ENCODE results near the gene GPC6.

The GPC6 gene

DNA sequence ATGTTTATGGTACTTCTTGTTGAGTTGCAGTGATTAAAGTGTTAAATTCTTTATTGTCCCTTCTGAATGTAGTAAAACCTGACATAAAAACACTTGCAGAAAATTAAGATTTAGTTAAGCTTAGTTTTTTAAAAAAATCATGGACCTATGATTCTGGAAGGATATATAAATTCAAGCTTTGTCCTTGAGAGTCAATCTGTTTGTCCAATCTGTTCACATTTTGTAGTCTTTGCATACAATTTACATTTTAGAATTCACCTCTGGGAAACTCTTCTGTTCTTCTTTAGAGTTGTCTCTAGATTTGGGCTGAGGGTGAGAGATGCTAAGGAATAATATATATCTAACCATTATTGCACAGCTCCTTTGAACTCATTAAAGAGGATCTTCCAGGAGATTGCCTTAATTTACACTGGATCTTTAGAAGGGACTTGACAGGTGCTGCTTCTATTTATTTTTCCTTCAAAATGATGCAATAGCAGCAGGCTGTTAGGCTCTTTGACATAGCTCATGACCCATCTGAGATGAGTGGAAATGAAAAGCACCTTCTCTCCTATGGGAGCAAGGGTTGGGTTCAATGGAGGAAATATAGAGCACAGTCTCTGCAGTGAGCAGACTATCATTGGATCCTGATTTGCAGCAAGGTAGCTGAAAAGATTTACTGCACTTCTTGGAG, 433.9 kb downstream of the GPC6 start:
- H3K79me2 ChIP-seq (ENCODE audit: insufficient read depth, low read length): no peaks in the 10 kb centered on the region
- no peak overlapping the region for H3K27ac ChIP-seq (ENCODE audit: low read depth, low read length)
- no peaks in the 10 kb centered on the region for H3K9me2 ChIP-seq (replicated peaks; ENCODE audit: insufficient read depth, low read length)
- H2AFZ ChIP-seq (ENCODE audit: low read depth, low read length, severe bottlenecking): no peak overlapping the region
- H3K4me2 ChIP-seq (ENCODE audit: low read depth, low read length, poor library complexity, severe bottlenecking): no peak overlapping the region
- no peaks in the 10 kb centered on the region for H3K27me3 ChIP-seq (ENCODE audit: low read length)
- H3K4me3 ChIP-seq (ENCODE audit: insufficient read depth, low read length, poor library complexity, severe bottlenecking): no peak overlapping the region
- TF ChIP-seq EZH2phosphoT487 (conservative IDR thresholded peaks at IDR 0.05; ENCODE audit: low read length) (no peak), CTCF (IDR thresholded peaks at IDR 0.05; ENCODE audit: insufficient read depth, low read length, poor library complexity, severe bottlenecking) (no peak)
- no peaks in the 10 kb centered on the region for H3K9me3 ChIP-seq (ENCODE audit: insufficient read depth, low read length)
- H3K9ac ChIP-seq (ENCODE audit: low read length): no peak overlapping the region
- H3F3A ChIP-seq (ENCODE audit: insufficient read depth): no peaks in the 10 kb centered on the region
- H3K36me3 ChIP-seq (ENCODE audit: low read length): no peaks in the 10 kb centered on the region
- H4K20me1 ChIP-seq (ENCODE audit: low read depth, low read length): no peaks in the 10 kb centered on the region

GRCh38 chr13:93670866-93671265, 444.3 kb downstream of the GPC6 start:
- H3K36me3 ChIP-seq (ENCODE audit: low read length): no peaks in the 10 kb centered on the region
- no peak overlapping the region for H2AFZ ChIP-seq (ENCODE audit: low read depth, low read length, severe bottlenecking)
- H3K9me3 ChIP-seq (ENCODE audit: insufficient read depth, low read length): no peaks in the 10 kb centered on the region
- no peak for TF ChIP-seq CTCF (IDR thresholded peaks at IDR 0.05; ENCODE audit: insufficient read depth, low read length, poor library complexity, severe bottlenecking)
- TF ChIP-seq EZH2phosphoT487 (conservative IDR thresholded peaks at IDR 0.05; ENCODE audit: low read length): no peak
- H3K4me2 ChIP-seq (ENCODE audit: low read depth, low read length, poor library complexity, severe bottlenecking): no peak overlapping the region
- no peak overlapping the region for H3K4me3 ChIP-seq (ENCODE audit: insufficient read depth, low read length, poor library complexity, severe bottlenecking)
- no peaks in the 10 kb centered on the region for H3K9me2 ChIP-seq (replicated peaks; ENCODE audit: insufficient read depth, low read length)
- H4K20me1 ChIP-seq (ENCODE audit: low read depth, low read length): no peaks in the 10 kb centered on the region
- H3F3A ChIP-seq (ENCODE audit: insufficient read depth): no peaks in the 10 kb centered on the region
- no peak overlapping the region for H3K9ac ChIP-seq (ENCODE audit: low read length)
- no peaks in the 10 kb centered on the region for H3K79me2 ChIP-seq (ENCODE audit: insufficient read depth, low read length)
- H3K27me3 ChIP-seq (ENCODE audit: low read length): no peaks in the 10 kb centered on the region
- H3K27ac ChIP-seq (ENCODE audit: low read depth, low read length): no peak overlapping the region

DNA sequence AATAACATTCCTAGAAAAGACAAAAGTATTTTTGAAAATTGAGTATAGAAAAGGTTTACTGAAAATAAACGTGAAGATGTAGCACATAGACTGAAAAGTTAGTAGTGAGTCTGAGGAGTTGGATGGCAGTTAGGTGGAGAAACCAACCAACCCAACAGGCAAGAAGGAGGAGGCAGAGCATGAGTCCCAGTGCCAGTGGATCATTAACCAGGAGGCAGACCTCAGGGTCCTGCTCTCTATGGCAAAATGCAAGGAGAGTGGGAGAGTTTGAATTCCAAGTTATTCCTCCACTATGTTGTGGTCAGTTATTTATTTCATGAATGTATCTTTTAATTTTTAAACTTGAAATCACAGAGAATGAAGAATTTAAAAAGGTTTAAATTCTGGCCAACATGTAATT, 446.4 kb downstream of the GPC6 start:
- H3K27ac ChIP-seq (ENCODE audit: low read depth, low read length): no peak overlapping the region
- no peak overlapping the region for H3K4me3 ChIP-seq (ENCODE audit: insufficient read depth, low read length, poor library complexity, severe bottlenecking)
- H3K27me3 ChIP-seq (ENCODE audit: low read length): no peaks in the 10 kb centered on the region
- H3K9me2 ChIP-seq (replicated peaks; ENCODE audit: insufficient read depth, low read length): no peaks in the 10 kb centered on the region
- H4K20me1 ChIP-seq (ENCODE audit: low read depth, low read length): no peaks in the 10 kb centered on the region
- no peak overlapping the region for H3K9ac ChIP-seq (ENCODE audit: low read length)
- H2AFZ ChIP-seq (ENCODE audit: low read depth, low read length, severe bottlenecking): no peak overlapping the region
- no peaks in the 10 kb centered on the region for H3K36me3 ChIP-seq (ENCODE audit: low read length)
- TF ChIP-seq EZH2phosphoT487 (conservative IDR thresholded peaks at IDR 0.05; ENCODE audit: low read length): no peak
- TF ChIP-seq CTCF (IDR thresholded peaks at IDR 0.05; ENCODE audit: insufficient read depth, low read length, poor library complexity, severe bottlenecking): no peak
- H3F3A ChIP-seq (ENCODE audit: insufficient read depth): no peaks in the 10 kb centered on the region
- no peaks in the 10 kb centered on the region for H3K79me2 ChIP-seq (ENCODE audit: insufficient read depth, low read length)
- H3K4me2 ChIP-seq (ENCODE audit: low read depth, low read length, poor library complexity, severe bottlenecking): no peak overlapping the region
- no peaks in the 10 kb centered on the region for H3K9me3 ChIP-seq (ENCODE audit: insufficient read depth, low read length)
